ENCODE data around the gene SHANK3. TPM values are rescaled to one million over a fixed set of nuclear protein-coding genes. Genes with fewer than 3 reads are reported as not detected.

Gene SHANK3
- total RNA-seq, 2 donors from 2014 or later, result 8.2 to 12.3 TPM

- Histone ChIP-seq H3K27me3 (no peaks in the 10 kb centered on the region), H3K4me3 (no peak overlapping the region), H3K36me3 (no peaks in the 10 kb centered on the region), H3K9me3 (no peaks in the 10 kb centered on the region), H3K4me1 (peaks cover 0 to 24% of the 10 kb centered on the region in 2 donors), H3K27ac (no peak overlapping the region)
- no peak for DNase-seq (ENCODE audit: low spot score)
- no peak for TF ChIP-seq CTCF (IDR thresholded peaks at IDR 0.05)
Measured at GRCh38 chr22:50710221-50710620, 37.6 kb downstream of the SHANK3 start.

- no peak for TF ChIP-seq CTCF (IDR thresholded peaks at IDR 0.05)
- DNase-seq (ENCODE audit: low spot score), result no peak
- Histone ChIP-seq H3K27me3 (no peaks in the 10 kb centered on the region), H3K9me3 (no peaks in the 10 kb centered on the region), H3K4me1 (peaks cover 0 to 24% of the 10 kb centered on the region in 2 donors), H3K4me3 (no peak overlapping the region), H3K27ac (no peak overlapping the region), H3K36me3 (no peaks in the 10 kb centered on the region)
Measured at GRCh38 chr22:50710886-50711285, 38.3 kb downstream of the SHANK3 start.

DNA sequence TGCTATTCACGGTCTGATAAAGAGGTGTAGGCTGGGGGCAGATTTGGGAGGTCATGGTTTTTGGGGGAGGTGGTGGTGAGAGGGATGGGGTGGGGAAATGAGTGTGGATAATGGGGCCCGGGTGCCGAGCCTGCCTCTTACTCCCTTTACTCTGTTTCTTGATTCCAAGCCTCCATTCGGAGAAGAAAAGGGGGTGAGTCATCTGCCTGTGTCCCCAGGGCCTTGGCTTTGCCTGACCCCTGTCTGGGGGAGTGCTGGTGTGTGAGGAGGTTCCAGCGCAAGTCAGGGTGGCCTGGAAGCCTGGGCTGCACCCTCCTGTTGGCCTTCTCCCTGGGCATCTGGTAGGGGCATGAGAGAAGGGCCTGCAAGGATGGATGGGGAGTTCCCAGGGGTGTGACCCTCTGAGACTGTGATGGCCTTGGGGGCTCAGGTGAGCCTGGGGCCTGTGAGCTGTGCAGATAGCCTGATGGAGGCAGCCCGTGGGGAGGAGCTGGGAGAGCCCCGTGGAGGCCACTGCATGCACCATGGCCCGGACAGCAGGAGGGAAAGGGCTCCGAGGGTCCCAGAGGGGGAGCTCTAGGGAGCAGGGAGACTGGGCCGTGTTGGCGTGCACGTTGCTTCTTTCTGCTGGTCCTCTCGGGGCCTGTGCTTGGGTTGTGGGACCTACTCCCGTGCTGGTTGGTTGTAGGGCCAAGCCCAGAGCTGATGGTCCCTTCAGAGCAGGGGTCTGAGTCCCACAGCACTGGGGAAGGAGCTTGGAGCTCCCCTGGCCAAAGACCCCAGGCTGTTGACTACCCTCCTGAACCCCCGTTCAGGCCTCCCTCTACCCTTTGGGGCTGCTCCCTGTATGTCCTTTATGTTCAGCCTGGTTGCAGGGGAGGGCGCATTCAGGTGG lies 39.1 kb downstream of the SHANK3 start:
- H3K4me3 ChIP-seq, result no peak overlapping the region
- H3K4me1 ChIP-seq, result peaks cover 0 to 24% of the 10 kb centered on the region in 2 donors
- DNase-seq (ENCODE audit: low spot score), result no peak
- H3K36me3 ChIP-seq, result peaks cover 5% of the 10 kb centered on the region
- no peak for TF ChIP-seq CTCF (IDR thresholded peaks at IDR 0.05)
- no peaks in the 10 kb centered on the region for H3K27me3 ChIP-seq
- no peaks in the 10 kb centered on the region for H3K9me3 ChIP-seq
- no peak overlapping the region for H3K27ac ChIP-seq

- H3K4me3 ChIP-seq, result no peak overlapping the region
- H3K4me1 ChIP-seq, result peaks cover 0 to 24% of the 10 kb centered on the region in 2 donors
- no peaks in the 10 kb centered on the region for H3K9me3 ChIP-seq
- H3K27me3 ChIP-seq, result no peaks in the 10 kb centered on the region
- no peak for DNase-seq (ENCODE audit: low spot score)
- no peak overlapping the region for H3K27ac ChIP-seq
- peaks cover 5% of the 10 kb centered on the region for H3K36me3 ChIP-seq
- TF ChIP-seq CTCF (IDR thresholded peaks at IDR 0.05), result no peak
Measured at GRCh38 chr22:50712341-50713007, 39.9 kb downstream of the SHANK3 start.

GRCh38 chr22:50713008-50713385 lies 40.4 kb downstream of the SHANK3 start:
- peaks cover 0 to 24% of the 10 kb centered on the region in 2 donors for H3K4me1 ChIP-seq
- DNase-seq (ENCODE audit: low spot score), result no peak
- H3K27ac ChIP-seq, result no peak overlapping the region
- H3K4me3 ChIP-seq, result no peak overlapping the region
- no peak for TF ChIP-seq CTCF (IDR thresholded peaks at IDR 0.05)
- H3K36me3 ChIP-seq, result peaks cover 5% of the 10 kb centered on the region
- H3K9me3 ChIP-seq, result no peaks in the 10 kb centered on the region
- H3K27me3 ChIP-seq, result no peaks in the 10 kb centered on the region
